ENCODE data around the gene CEP152.

CEP152 gene

DNA sequence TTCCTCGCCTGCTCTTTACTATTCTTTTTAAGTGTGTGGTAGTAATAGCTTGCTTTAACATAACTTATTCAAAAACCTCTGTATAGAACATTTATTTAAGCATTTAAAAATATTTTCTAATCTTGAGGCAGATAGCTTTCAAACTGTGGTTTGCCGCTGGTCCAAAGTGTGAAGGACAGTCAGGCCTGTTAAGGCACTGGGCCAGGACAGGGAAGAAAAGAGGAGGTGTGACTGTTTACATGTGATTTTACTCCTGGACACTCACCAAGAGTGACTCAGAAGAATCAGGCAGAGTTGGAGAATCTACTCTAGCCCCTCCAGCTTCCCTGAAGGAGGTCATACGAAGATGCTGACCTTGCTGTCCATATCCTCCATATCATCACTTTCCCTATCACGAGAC is 44.7 kb downstream of the CEP152 start:
- H3K4me3 ChIP-seq (ENCODE audit: low read depth, low read length): no peak overlapping the region
- TF ChIP-seq POLR2A (IDR thresholded peaks at IDR 0.05; ENCODE audit: extremely low read depth, insufficient read length) (no peak), CTCF (IDR thresholded peaks at IDR 0.05; ENCODE audit: low read depth, low read length) (no peak), MYC (IDR thresholded peaks at IDR 0.05; ENCODE audit: low read depth, low read length) (no peak)
- TF ChIP-seq, protein P1, sequence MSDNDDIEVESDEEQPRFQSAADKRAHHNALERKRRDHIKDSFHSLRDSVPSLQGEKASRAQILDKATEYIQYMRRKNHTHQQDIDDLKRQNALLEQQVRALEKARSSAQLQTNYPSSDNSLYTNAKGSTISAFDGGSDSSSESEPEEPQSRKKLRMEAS (IDR thresholded peaks at IDR 0.05; ENCODE audit: low read depth, low read length): no peak
- no peak for DNase-seq (ENCODE audit: low read depth)

DNA sequence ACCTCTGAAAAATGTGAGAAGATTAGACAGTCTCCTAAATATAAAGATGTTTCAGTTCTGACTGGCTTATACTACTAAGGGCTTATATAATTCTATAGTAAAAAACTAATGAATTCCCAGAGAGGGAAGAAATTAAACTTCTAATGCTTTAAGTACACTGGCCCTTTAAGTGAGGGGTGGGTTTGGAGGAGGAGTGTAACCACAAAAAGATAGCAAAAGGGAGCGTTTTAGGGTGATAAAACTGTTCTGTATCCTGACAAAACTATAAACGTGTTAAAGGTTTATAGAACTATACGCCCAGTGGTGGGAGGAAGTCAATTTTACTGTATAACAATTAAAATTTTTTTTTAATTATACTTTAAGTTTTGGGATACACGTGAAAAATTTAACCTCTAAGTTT is 45.8 kb downstream of the CEP152 start:
- no peak overlapping the region for H3K4me3 ChIP-seq (ENCODE audit: low read depth, low read length)
- TF ChIP-seq CTCF (IDR thresholded peaks at IDR 0.05; ENCODE audit: low read depth, low read length) (no peak), POLR2A (IDR thresholded peaks at IDR 0.05; ENCODE audit: extremely low read depth, insufficient read length) (no peak), MYC (IDR thresholded peaks at IDR 0.05; ENCODE audit: low read depth, low read length) (no peak)
- TF ChIP-seq, protein P1 (IDR thresholded peaks at IDR 0.05; ENCODE audit: low read depth, low read length): no peak
- DNase-seq (ENCODE audit: low read depth): no peak

DNA sequence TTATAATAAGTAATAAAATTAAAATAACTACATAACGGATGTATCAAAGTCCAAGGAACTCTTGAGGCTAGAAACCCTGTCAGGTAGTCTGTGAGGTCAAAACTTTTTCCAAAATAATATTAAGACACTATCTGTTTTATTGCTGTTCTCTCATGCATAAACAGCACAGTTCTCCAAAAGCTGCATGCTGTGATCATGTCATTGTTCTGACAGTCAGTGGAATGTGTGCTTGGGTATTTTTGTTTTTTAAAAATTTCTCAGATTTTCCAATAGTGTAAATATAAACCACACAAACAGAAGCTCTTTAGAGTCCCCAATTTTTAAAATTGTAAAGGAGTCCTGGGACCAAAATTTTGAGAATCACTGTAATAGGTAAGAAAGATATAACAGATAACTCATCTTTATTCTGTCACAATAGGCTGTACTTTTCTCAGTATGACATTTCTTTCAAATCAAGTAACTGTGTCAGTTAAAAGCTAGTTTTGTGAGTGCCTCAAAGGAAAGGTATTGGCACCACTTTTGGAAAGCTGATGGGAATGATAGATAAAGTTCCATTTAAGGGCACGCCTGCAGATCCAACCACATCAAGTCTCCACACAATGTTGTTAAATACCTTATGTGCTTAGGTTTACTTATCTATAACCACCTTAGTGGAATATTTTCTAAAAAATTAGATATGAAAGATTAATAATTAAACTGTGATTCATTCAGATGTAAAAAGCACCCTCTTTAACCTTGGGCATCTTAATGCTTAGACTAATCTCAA is 49.3 kb downstream of the CEP152 start:
- H3K4me3 ChIP-seq (ENCODE audit: low read depth, low read length): no peak overlapping the region
- no peak for DNase-seq (ENCODE audit: low read depth)
- TF ChIP-seq POLR2A (IDR thresholded peaks at IDR 0.05; ENCODE audit: extremely low read depth, insufficient read length) (no peak), MYC (IDR thresholded peaks at IDR 0.05; ENCODE audit: low read depth, low read length) (no peak), CTCF (IDR thresholded peaks at IDR 0.05; ENCODE audit: low read depth, low read length) (no peak)
- TF ChIP-seq, protein P1 (IDR thresholded peaks at IDR 0.05; ENCODE audit: low read depth, low read length): no peak

GRCh38 chr15:48759921-48760320 is 50.9 kb downstream of the CEP152 start:
- DNase-seq (ENCODE audit: low read depth): no peak
- no peak for TF ChIP-seq CTCF (IDR thresholded peaks at IDR 0.05; ENCODE audit: low read depth, low read length)
- TF ChIP-seq POLR2A (IDR thresholded peaks at IDR 0.05; ENCODE audit: extremely low read depth, insufficient read length): no peak
- no peak for TF ChIP-seq MYC (IDR thresholded peaks at IDR 0.05; ENCODE audit: low read depth, low read length)
- TF ChIP-seq, protein P1 (IDR thresholded peaks at IDR 0.05; ENCODE audit: low read depth, low read length): no peak

DNA sequence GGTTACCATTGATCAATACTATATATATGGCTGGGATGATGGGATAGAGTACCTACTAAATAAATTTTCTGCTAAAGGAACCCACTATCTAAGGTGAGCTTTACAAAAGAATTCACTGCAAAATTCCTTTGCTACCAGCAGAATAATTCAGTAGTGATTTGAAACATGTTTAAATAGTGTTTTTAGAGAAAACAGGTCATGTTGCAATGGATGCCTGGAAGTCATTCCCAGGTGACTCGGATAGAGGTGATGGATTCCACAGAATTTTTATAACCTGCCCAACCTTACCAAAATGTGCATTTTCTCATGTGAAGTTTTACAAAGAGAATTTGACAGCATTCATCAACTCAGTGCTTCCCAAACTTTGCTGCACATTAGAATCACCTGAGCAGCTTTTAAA is 53.2 kb downstream of the CEP152 start:
- no peak for DNase-seq (ENCODE audit: low read depth)
- TF ChIP-seq CTCF (IDR thresholded peaks at IDR 0.05; ENCODE audit: low read depth, low read length) (no peak), MYC (IDR thresholded peaks at IDR 0.05; ENCODE audit: low read depth, low read length) (no peak), POLR2A (IDR thresholded peaks at IDR 0.05; ENCODE audit: extremely low read depth, insufficient read length) (no peak)
- TF ChIP-seq, protein P1 (IDR thresholded peaks at IDR 0.05; ENCODE audit: low read depth, low read length): no peak
- H3K4me3 ChIP-seq (ENCODE audit: low read depth, low read length): no peak overlapping the region

More at GRCh38 chr15:48759921-48760320, 50.9 kb downstream of the CEP152 start:
- no peak overlapping the region for H3K4me3 ChIP-seq (ENCODE audit: low read depth, low read length)
